Endothelial cell of umbilical vein (primary cell): ENCODE data around the gene NELFE. TPM values are rescaled to one million over a fixed set of nuclear protein-coding genes. Genes with fewer than 3 reads are reported as not detected.

ENCODE experiments used
- BruUV-seq: library from RNA; stranded (reverse); fragments of 400-500 nt; replicated peaks from 2 replicates; lab custom pipeline; 2021; lab: Mats Ljungman, UMichigan
- CTCF ChIA-PET: fragments of 300-600, 350-600 bp; sonication (Branson Sonifier 250); formaldehyde crosslinking; loops from one replicate; lab custom pipeline; 2021; ENCODE audit warnings: antibody characterized with exemption, inconsistent platforms; lab: Charles Lee
- POLR2A ChIA-PET: fragments of 300-600, 350-600 bp; sonication (Branson Sonifier 250); formaldehyde crosslinking; loops from one replicate; lab custom pipeline; 2021; ENCODE audit warnings: antibody characterized with exemption, inconsistent platforms; lab: Charles Lee
- DNase-seq: peaks from one replicate; pipeline ENCODE4 v3.0.0-alpha.2; 2011; ENCODE audit warnings: low read depth, low spot score
- FAIRE-seq: peaks from 2 replicates; lab custom pipeline; 2011; peaks lifted over from hg19 to GRCh38; lab: Jason Lieb, UNC
- H2AFZ ChIP-seq: 2 replicates; pipeline ENCODE4 v1.6.0; 2012; ENCODE audit warnings: low read depth, low read length, control low read depth, inconsistent platforms
- H3K27ac ChIP-seq: 2 replicates; pipeline ENCODE4 v1.5.1; 2011; ENCODE audit warnings: low read depth, mild to moderate bottlenecking, control low read depth, low read length, moderate library complexity; ENCODE audit not compliant: insufficient read depth
- H3K27me3 ChIP-seq, 2 experiments: 2 replicates each; pipeline versions ENCODE4 v1.6.0 to v1.6.1; 2011; ENCODE audit warnings: low read length in 2 of 2, mixed read lengths in 1 of 2; ENCODE audit not compliant: control insufficient read depth in 2 of 2, insufficient read depth in 2 of 2
- H3K36me3 ChIP-seq, 2 experiments: 2 replicates in 1 of 2; 3 replicates in 1 of 2; pipeline ENCODE4 v1.5.1; 2011; ENCODE audit warnings: low read length in 2 of 2, mild to moderate bottlenecking in 1 of 2, moderate library complexity in 1 of 2; ENCODE audit not compliant: control insufficient read depth in 2 of 2, insufficient read depth in 2 of 2; ENCODE audit errors: extremely low read depth in 1 of 2
- H3K4me1 ChIP-seq: 3 replicates; pipeline ENCODE4 v1.5.1; 2011; ENCODE audit warnings: mild to moderate bottlenecking, low read length; ENCODE audit not compliant: control insufficient read depth, insufficient read depth; ENCODE audit errors: extremely low read depth
- H3K4me2 ChIP-seq: 2 replicates; pipeline ENCODE4 v1.6.1; 2011; ENCODE audit warnings: low read length, control low read depth, mixed read lengths; ENCODE audit not compliant: insufficient read depth
- H3K4me3 ChIP-seq, 3 experiments: fragments of 200-600 bp in 1 of 3; sonication (generic), shearing (Covaris generic) in 1 of 3; replicated peaks in 1 of 3; 2 replicates each; pipeline ENCODE4 v1.5.1; 2011 to 2016; ENCODE audit warnings: control low read depth in 3 of 3, low read length in 3 of 3, mild to moderate bottlenecking in 2 of 3, inconsistent platforms in 1 of 3, low read depth in 1 of 3, moderate library complexity in 1 of 3; ENCODE audit not compliant: insufficient read depth in 1 of 3
- H3K79me2 ChIP-seq: 2 replicates; pipeline ENCODE4 v1.6.0; 2012; ENCODE audit warnings: low read length, inconsistent platforms; ENCODE audit not compliant: control insufficient read depth, insufficient read depth
- H3K9ac ChIP-seq: replicated peaks from 2 replicates; pipeline ENCODE3; 2011; ENCODE audit warnings: low read length, control low read depth; ENCODE audit not compliant: insufficient read depth; ENCODE audit errors: extremely low read depth
- H3K9me1 ChIP-seq: replicated peaks from 3 replicates; pipeline ENCODE4 v1.6.0; 2011; ENCODE audit warnings: mild to moderate bottlenecking, low read length; ENCODE audit not compliant: control insufficient read depth, insufficient read depth; ENCODE audit errors: extremely low read depth
- H3K9me3 ChIP-seq: replicated peaks from 2 replicates; pipeline ENCODE4 v1.5.1; 2012; ENCODE audit warnings: low read length, inconsistent platforms; ENCODE audit not compliant: control insufficient read depth, insufficient read depth
- H4K20me1 ChIP-seq: replicated peaks from 2 replicates; pipeline ENCODE3; 2011; ENCODE audit warnings: mild to moderate bottlenecking, low read length; ENCODE audit not compliant: control insufficient read depth, insufficient read depth; ENCODE audit errors: extremely low read depth
- EZH2 ChIP-seq: IDR thresholded peaks from 2 replicates; pipeline ENCODE4 v1.6.1; 2012; ENCODE audit warnings: borderline replicate concordance, low read depth, mild to moderate bottlenecking, moderate library complexity, low read length, inconsistent platforms; ENCODE audit not compliant: severe bottlenecking
- MAX ChIP-seq: IDR thresholded peaks from 2 replicates; pipeline ENCODE4 v1.6.1; 2011; ENCODE audit not compliant: insufficient read depth, insufficient read length
- MYC ChIP-seq: IDR thresholded peaks from one replicate; pipeline ENCODE4 v1.6.1; 2011; ENCODE audit warnings: mild to moderate bottlenecking, low read depth, low read length
- POLR2A ChIP-seq: IDR thresholded peaks from 2 replicates; pipeline ENCODE4 v1.6.1; 2012; ENCODE audit warnings: low read depth, mild to moderate bottlenecking, control low read depth, low read length
- POLR2AphosphoS5 ChIP-seq: IDR thresholded peaks from 2 replicates; pipeline ENCODE4 v1.6.1; 2012; ENCODE audit warnings: low read depth, mild to moderate bottlenecking, control low read depth, low read length, moderate library complexity; ENCODE audit not compliant: insufficient read depth
- dilution Hi-C: fragments of 300-500 bp; cut with MboI; formaldehyde crosslinking; loops from one replicate; pipeline ENCODE4 v1.15.0; 2019; ENCODE audit warnings: low sequenced_read_pairs; ENCODE audit not compliant: extremely low pct_ligation_motif_present
- intact Hi-C: fragments of 100-400 bp; cut with micrococcal nuclease; formaldehyde crosslinking; loops from one replicate; pipeline ENCODE4 v1.10.0; 2022
- polyA plus RNA-seq, 4 experiments: library from polyadenylated mRNA; depleted of rRNA in 3 of 4; stranded (reverse) in 3 of 4; unstranded in 1 of 4; fragments of >200 nt; gene quantifications; 2 replicates each; pipeline versions ENCODE4 v1.2.1 to v1.2.3, GENCODE V29; 2011 to 2012; ENCODE audit warnings: missing spikeins in 1 of 4
- total RNA-seq: library from RNA; stranded (reverse); gene quantifications from 2 replicates; pipeline ENCODE4 v1.2.3, GENCODE V29; 2021
- TF ChIP-seq, protein P1 (sequence below), 2 donors: IDR thresholded peaks; 1 replicate in 1 of 2; 2 replicates in 1 of 2; pipeline ENCODE4 v1.5.1; 2011; ENCODE audit warnings: low read length in 2 of 2, mild to moderate bottlenecking in 2 of 2, moderate library complexity in 2 of 2, control low read depth in 1 of 2, inconsistent platforms in 1 of 2, low read depth in 1 of 2; ENCODE audit not compliant: insufficient read depth in 1 of 2; ENCODE audit errors: extremely low read depth in 1 of 2

NELFE gene
- total and polyA plus RNA-seq, 2 donors (not counting 3 experiments of a cell fraction or from before 2014, with no cell fraction given) = 55.8 to 68.5 TPM

DNA sequence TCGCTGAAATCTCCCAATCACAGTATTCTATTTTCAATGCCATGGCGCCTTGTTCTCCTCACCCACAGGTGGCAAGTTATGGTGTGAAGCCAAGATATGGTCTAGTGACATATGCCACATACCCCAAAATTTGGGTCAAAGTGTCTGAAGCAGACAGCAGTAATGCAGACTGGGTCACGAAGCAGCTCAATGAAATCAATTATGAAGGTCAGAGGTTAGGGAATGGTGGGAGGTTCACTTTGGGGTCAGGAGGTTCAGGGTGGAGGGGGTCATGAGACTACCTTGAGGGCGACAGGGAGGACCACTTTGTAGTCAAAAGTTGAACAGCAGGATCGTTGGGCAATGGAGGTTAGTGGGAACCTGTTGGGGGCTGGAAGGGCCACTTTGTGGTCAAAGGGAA lies 10.5 kb downstream of the NELFE start:
- intact Hi-C loops = no loop called here
- dilution Hi-C loops = no loop called here

DNA sequence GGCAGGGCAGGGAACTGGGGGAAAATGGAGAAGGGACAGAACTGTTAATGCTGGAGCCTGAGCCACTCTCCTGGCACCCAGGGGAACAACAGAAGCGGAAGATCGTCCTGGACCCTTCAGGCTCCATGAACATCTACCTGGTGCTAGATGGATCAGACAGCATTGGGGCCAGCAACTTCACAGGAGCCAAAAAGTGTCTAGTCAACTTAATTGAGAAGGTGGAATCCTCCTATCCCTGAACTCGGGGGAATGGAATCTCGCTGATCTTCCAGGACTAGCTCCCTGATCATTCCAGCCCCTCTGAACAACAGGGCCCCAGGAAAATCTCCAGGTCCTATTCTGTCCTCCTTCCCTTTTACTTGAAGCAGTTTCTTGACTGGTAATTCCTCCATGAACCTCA lies 10.9 kb downstream of the NELFE start:
- no TSS peak for BruUV-seq

More for the DNA sequence above, 10.5 kb downstream of the NELFE start:
- no peaks in the 10 kb centered on the region for H4K20me1 ChIP-seq
- H3K4me2 ChIP-seq = no peak overlapping the region
- H2AFZ ChIP-seq = no peak overlapping the region
- H3K36me3 ChIP-seq = peaks cover 12 to 13% of the 10 kb centered on the region in 2 experiments
- no peaks in the 10 kb centered on the region for H3K9me1 ChIP-seq
- FAIRE-seq (no peak), DNase-seq (no peak)
- no peaks in the 10 kb centered on the region for H3K79me2 ChIP-seq
- peaks cover 0 to 5% of the 10 kb centered on the region in 2 experiments for H3K27me3 ChIP-seq
- ChIA-PET CTCF (no interaction called here), POLR2A (no interaction called here)
- H3K4me1 ChIP-seq = peaks cover 3% of the 10 kb centered on the region
- H3K9me3 ChIP-seq = no peaks in the 10 kb centered on the region
- TF ChIP-seq MYC = no peak
- TF ChIP-seq, protein P1, sequence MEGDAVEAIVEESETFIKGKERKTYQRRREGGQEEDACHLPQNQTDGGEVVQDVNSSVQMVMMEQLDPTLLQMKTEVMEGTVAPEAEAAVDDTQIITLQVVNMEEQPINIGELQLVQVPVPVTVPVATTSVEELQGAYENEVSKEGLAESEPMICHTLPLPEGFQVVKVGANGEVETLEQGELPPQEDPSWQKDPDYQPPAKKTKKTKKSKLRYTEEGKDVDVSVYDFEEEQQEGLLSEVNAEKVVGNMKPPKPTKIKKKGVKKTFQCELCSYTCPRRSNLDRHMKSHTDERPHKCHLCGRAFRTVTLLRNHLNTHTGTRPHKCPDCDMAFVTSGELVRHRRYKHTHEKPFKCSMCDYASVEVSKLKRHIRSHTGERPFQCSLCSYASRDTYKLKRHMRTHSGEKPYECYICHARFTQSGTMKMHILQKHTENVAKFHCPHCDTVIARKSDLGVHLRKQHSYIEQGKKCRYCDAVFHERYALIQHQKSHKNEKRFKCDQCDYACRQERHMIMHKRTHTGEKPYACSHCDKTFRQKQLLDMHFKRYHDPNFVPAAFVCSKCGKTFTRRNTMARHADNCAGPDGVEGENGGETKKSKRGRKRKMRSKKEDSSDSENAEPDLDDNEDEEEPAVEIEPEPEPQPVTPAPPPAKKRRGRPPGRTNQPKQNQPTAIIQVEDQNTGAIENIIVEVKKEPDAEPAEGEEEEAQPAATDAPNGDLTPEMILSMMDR (IDR thresholded peaks at IDR 0.05; ENCODE audit: extremely low read depth in 1 of 2, insufficient read depth in 1 of 2, low read depth in 1 of 2, low read length in 2 of 2) = no peak
- BruUV-seq = no TSS peak
- H3K4me3 ChIP-seq = no peak overlapping the region
- no peak overlapping the region for H3K27ac ChIP-seq
- H3K9ac ChIP-seq = no peak overlapping the region

More for the DNA sequence above, 10.9 kb downstream of the NELFE start:
- Histone ChIP-seq H3K36me3 (peaks cover 11% of the 10 kb centered on the region in 2 experiments), H3K27ac (no peak overlapping the region), H3K27me3 (peaks cover 0 to 6% of the 10 kb centered on the region in 2 experiments), H3K4me1 (peaks cover 3% of the 10 kb centered on the region), H2AFZ (no peak overlapping the region), H3K4me3 (no peak overlapping the region), H3K9ac (no peak overlapping the region), H3K9me3 (no peaks in the 10 kb centered on the region), H3K9me1 (no peaks in the 10 kb centered on the region), H3K79me2 (no peaks in the 10 kb centered on the region), H4K20me1 (no peaks in the 10 kb centered on the region), H3K4me2 (no peak overlapping the region)
- TF ChIP-seq POLR2AphosphoS5 = no peak
- TF ChIP-seq MAX = no peak
- TF ChIP-seq POLR2A = no peak
- TF ChIP-seq EZH2 = no peak
- no peak for DNase-seq
- intact Hi-C loops = no loop called here
- no peak for FAIRE-seq
- ChIA-PET CTCF (no interaction called here), POLR2A (no interaction called here)
- dilution Hi-C loops = no loop called here
